HL-60/S4 (cell line): ENCODE data around the gene NFRKB.

Source experiments
- in situ Hi-C: fragments of 300-500 bp; cut with MboI; formaldehyde crosslinking; loops from 2 replicates; pipeline ENCODE4 v1.14.3; 2022; ENCODE audit warnings: low sequenced_read_pairs

NFRKB gene

GRCh38 chr11:129846508-129847335 lies 48.7 kb downstream of the NFRKB start:
- in situ Hi-C loops, result no loop called here
